Left kidney (tissue), 2 donors: Measurements from ENCODE around the gene LRRC75A. TPM values are rescaled to one million over a fixed set of nuclear protein-coding genes. Genes with fewer than 3 reads are reported as not detected.
A peak's percentile ranks its signal among the peaks of the same experiment; 100 is the strongest.
"Not testable (repeated sequence)": the region's sequence is repeated elsewhere in the genome, so short reads cannot be mapped to it uniquely, and the experiment has no call there.

ENCODE experiments used
- DNase-seq: peaks from one replicate; pipeline ENCODE4 v3.0.0-alpha.2; 2013
- polyA plus RNA-seq: library from polyadenylated mRNA; unstranded; fragments of 120-200 nt; gene quantifications from one replicate; pipeline ENCODE4 v1.2.1, GENCODE V29; 2013; ENCODE audit not compliant: insufficient read length

Gene LRRC75A
- polyA plus RNA-seq, 1 donor: 3.9 TPM

- no peak for DNase-seq
Observed at GRCh38 chr17:16407911-16408588, 83.9 kb downstream of the LRRC75A start.

DNA sequence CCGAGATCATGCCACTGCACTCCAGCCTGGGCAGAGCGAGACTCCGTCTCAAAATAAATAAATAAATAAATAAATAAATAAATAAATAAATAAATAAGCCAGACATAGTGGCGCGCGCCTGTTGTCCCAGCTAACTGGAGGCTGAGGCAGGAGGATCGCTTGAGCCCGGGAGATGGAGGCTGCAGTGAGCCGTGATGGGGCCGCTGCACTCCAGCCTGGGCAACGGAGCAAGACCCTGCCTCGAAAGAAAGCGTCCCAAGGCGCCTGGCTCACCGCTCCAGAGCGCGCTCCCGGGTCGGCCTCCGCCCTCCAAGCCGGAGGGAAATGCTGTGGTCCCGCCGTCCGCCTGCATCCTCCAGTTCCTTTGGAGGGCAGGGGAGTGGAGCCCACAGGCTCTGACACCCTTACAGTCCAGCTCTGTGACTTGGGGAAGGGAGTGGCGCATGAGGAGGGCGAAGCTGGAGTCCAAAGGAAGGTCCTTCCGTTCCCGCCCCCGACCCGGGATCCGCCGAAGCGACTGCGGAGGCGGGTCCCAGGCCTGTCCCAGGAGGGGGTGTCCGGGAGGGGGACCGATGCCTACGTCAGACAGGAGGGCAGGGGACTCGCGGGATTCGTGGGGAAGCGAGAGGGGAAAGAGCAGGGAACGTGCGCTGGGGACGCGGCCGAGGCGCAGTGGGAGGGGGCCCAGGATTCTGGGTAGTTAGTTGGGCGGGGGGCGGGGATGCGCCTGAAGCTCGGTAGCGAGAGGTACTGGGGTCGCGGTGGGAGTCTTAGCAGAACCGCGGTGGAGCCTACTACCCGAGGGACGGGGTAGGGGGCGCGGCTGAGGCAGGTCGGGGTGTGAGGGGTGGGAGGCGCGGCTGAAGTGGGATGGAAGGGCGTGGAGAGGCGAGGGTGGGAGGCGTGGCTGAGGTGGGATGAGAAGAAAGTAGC lies 85.0 kb downstream of the LRRC75A start:
- DNase-seq: peak; percentile 60

DNA sequence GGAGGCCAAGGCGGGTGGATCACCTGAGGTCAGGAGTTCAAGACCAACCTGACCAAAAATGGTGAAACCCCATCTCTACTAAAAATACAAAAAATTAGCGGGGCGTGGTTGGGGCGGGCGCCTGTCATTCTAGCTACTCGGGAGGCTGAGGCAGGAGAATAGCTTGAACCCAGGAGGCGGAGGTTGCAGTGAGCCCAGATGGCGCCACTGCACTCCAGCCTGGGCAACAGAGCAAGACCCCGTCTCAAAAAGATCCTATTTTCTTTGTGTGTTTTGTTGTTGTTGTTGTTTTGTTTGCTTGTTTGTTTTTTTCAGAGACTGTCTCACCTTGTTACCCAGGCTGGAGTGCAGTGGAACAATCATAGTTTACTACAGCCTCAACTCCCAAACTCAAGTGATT lies 88.1 kb downstream of the LRRC75A start:
- not testable (repeated sequence) for DNase-seq

GRCh38 chr17:16398270-16399267 lies 93.4 kb downstream of the LRRC75A start:
- no peak for DNase-seq

DNA sequence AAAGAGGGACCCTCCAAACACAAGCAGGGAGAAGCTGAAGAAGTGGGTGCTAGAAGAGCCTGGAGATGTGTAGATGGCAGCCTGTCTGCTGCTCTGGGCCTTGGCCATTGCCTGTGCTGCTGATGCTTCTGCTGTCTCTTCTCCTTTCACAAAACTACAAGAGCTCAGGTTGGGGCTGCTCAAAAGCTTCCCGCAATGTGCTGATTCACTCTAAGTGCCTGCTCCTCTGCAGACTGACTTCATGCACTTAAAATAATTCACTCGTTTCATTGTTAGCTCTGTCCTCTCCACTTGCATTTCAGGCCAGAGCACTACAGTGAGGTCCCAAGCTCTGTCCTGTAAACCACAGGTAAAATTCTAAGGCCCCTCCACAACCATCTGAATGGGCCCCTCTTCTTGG lies 95.3 kb downstream of the LRRC75A start:
- not testable (repeated sequence) for DNase-seq

GRCh38 chr17:16395887-16396286 lies 96.1 kb downstream of the LRRC75A start:
- not testable (repeated sequence) for DNase-seq

DNA sequence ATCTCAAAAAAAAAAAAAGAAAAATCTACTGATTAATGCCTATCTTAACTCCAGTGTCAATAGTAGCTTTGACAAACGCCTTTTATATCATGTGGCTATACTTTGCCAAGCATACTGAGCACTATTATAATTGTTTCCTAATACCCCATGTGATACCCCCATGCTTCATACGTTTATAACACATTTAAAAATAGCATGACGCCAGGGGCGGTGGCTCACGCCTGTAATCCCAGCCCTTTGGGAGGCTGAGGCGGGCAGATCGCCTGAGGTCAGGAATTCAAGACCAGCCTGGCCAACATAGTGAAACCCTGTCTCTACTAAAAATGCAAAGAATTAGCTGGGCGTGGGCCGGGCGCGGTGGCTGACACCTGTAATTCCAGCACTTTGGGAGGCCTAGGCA lies 99.5 kb downstream of the LRRC75A start:
- DNase-seq: not testable (repeated sequence)

Other genes starting within 250 kb of the LRRC75A start
- 86.8 TPM for gene CENPV, start 138.7 kb downstream of the LRRC75A start, polyA plus RNA-seq
- gene UBB, start 111.1 kb downstream of the LRRC75A start, polyA plus RNA-seq: 1,960 TPM
- 2.9 TPM for gene TRPV2, start 76.6 kb downstream of the LRRC75A start, polyA plus RNA-seq
- 10.7 TPM for gene ZNF287, start 77.0 kb upstream of the LRRC75A start, polyA plus RNA-seq
- 12.1 TPM for gene ZNF624, start 161.7 kb upstream of the LRRC75A start, polyA plus RNA-seq
- gene CCDC144A, start 198.0 kb upstream of the LRRC75A start, polyA plus RNA-seq: 12.0 TPM